Spinal cord (tissue), 10 donors: ENCODE results near the gene PLXNA3. TPM values are rescaled to one million over a fixed set of nuclear protein-coding genes. Genes with fewer than 3 reads are reported as not detected.

ENCODE experiments used
- DNase-seq, 6 donors: peaks; one replicate each; pipeline versions ENCODE4 v3.0.0 to v3.0.0-alpha.2; 2013 to 2015; ENCODE audit warnings: low spot score in 6 of 6, low read depth in 4 of 6
- H3K27ac ChIP-seq: one replicate; pipeline ENCODE4 v1.5.1; 2013; ENCODE audit warnings: low read depth, low read length, control low read depth
- H3K27me3 ChIP-seq: one replicate; pipeline ENCODE4 v1.6.1; 2013; ENCODE audit warnings: low read length; ENCODE audit not compliant: control insufficient read depth, insufficient read depth
- H3K36me3 ChIP-seq: one replicate; pipeline ENCODE4 v1.6.1; 2013; ENCODE audit warnings: low read length; ENCODE audit not compliant: control insufficient read depth, insufficient read depth
- H3K4me1 ChIP-seq: one replicate; pipeline ENCODE4 v1.6.1; 2013; ENCODE audit warnings: low read length; ENCODE audit not compliant: control insufficient read depth, insufficient read depth
- H3K4me3 ChIP-seq: one replicate; pipeline ENCODE4 v1.5.1; 2013; ENCODE audit warnings: low read depth, low read length, control low read depth
- H3K9me3 ChIP-seq: one replicate; pipeline ENCODE4 v1.6.1; 2013; ENCODE audit warnings: low read length; ENCODE audit not compliant: control insufficient read depth, insufficient read depth
- WGBS: methylation state at CpG from one replicate; pipeline ENCODE4 v1.1.5; 2013; ENCODE audit warnings: missing lambda C conversion rate; ENCODE audit not compliant: insufficient coverage; 5-methylcytosine and 5-hydroxymethylcytosine counted together
- long read RNA-seq, 4 donors: transcript quantifications; one replicate each; lab custom pipeline, GENCODE V29; 2026
- polyA plus RNA-seq, 2 donors: library from polyadenylated mRNA; unstranded; fragments of 120-200 nt; gene quantifications; one replicate each; pipeline ENCODE4 v1.2.1, GENCODE V29; 2013; ENCODE audit not compliant: insufficient read length in 2 of 2
- total RNA-seq, 2 donors: library from RNA; depleted of rRNA in 1 of 2; stranded (reverse); fragments of 120-200 nt in 1 of 2; fragments of >200 nt in 1 of 2; gene quantifications; one replicate each; pipeline versions ENCODE4 v1.2.3 to v1.2.4, GENCODE V29; 2013 to 2014
- donor health status: healthy.

PLXNA3 gene
- total RNA-seq (10 to 100 TPM; 13.3 to 22.5 TPM), polyA plus RNA-seq (100 to 1,000 TPM in 1 of 2 donors, 10 to 100 TPM in 1; 95.0 to 127 TPM)
- long read RNA-seq, donor 1, partial matches to known transcripts, result 25 of 27 reads
- long read RNA-seq, donor 1, other reads (novel, unspliced or antisense), result 0 of 27 reads
- long read RNA-seq, donor 2, partial matches to known transcripts, result 0 of 3 reads
- long read RNA-seq, donor 2, other reads (novel, unspliced or antisense), result 0 of 3 reads
- long read RNA-seq, donor 3, partial matches to known transcripts, result 9 of 72 reads
- long read RNA-seq, donor 3, other reads (novel, unspliced or antisense), result 59 of 72 reads
- long read RNA-seq, donor 4, full-length matches to known transcripts, result 2 of 8 reads
- long read RNA-seq, donor 4, partial matches to known transcripts, result 6 of 8 reads
- long read RNA-seq, donor 4, other reads (novel, unspliced or antisense), result 0 of 8 reads

- WGBS, result 19% methylated on average over 87 of the region's 88 CpGs
- Histone ChIP-seq H3K27me3 (no peaks in the 10 kb centered on the region), H3K36me3 (peaks cover 33% of the 10 kb centered on the region), H3K9me3 (no peaks in the 10 kb centered on the region), H3K4me3 (peak within 1 kb of the TSS; percentile 67), H3K4me1 (peaks cover 32% of the 10 kb centered on the region), H3K27ac (peak within 1 kb of the TSS; percentile 33)
- DNase-seq, result peak in 2 of 6 donors; percentile 58 to 74
Measured at GRCh38 chrX:154458116-154458953, at the start of gene PLXNA3. PLXNA3 (plus strand) TSS chrX:154458281; CDS start chrX:154460184, 1,903 bp downstream.

DNA sequence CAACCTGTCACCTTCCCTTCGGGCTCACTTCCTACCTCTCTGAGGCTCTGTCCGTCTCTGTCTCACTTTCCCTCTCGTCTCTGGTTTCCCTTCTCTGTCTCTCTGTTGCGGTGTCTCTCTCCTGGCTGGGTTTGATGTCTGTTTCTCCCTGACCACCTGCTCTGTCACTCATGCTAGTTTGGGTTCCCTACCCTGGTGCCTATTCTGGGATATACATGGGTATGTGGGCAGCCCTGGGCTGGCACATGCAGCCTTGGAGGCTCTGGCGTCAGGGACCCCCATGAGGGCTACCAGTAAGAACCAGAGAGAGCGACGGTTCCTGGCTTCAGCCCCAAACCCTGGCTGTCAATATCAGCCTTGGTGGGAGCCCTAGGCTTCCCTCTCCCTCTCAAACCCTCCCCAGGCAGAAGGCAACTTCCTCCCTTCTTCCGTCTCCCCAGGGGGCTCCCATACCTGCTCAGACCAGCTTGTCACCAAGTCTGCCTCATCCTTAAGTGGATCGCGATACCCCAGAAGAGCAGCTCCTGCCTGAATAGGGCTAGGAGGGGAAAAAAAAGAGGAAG, 49.3 kb upstream of the PLXNA3 start:
- Histone ChIP-seq H3K4me1 (peaks cover 9% of the 10 kb centered on the region), H3K27ac (no peak overlapping the region), H3K27me3 (no peaks in the 10 kb centered on the region), H3K36me3 (peaks cover 8% of the 10 kb centered on the region), H3K9me3 (no peaks in the 10 kb centered on the region), H3K4me3 (peak overlapping the region; percentile 5)
- DNase-seq, result no peak
- WGBS, result 73% methylated on average over 6 of the region's 10 CpGs

- Histone ChIP-seq H3K27me3 (no peaks in the 10 kb centered on the region), H3K36me3 (peaks cover 13% of the 10 kb centered on the region), H3K4me1 (peaks cover 9% of the 10 kb centered on the region), H3K4me3 (peak within 1 kb of the TSS; percentile 12), H3K9me3 (no peaks in the 10 kb centered on the region), H3K27ac (peak within 1 kb of the TSS; percentile 52)
- peak in 1 of 6 donors; percentile 26 for DNase-seq
- 52% methylated on average over 26 of the region's 26 CpGs for WGBS
Measured at GRCh38 chrX:154409222-154409871, 48.7 kb upstream of the PLXNA3 start, which contains the start of gene DNASE1L1. DNASE1L1 (minus strand) TSS chrX:154409254; CDS start chrX:154405568, 3,686 bp downstream.

GRCh38 chrX:154411981-154412340, 46.1 kb upstream of the PLXNA3 start:
- peaks cover 16% of the 10 kb centered on the region for H3K36me3 ChIP-seq
- peak overlapping the region; percentile 60 for H3K4me3 ChIP-seq
- DNase-seq, result peak in 2 of 6 donors; percentile 82 to 86
- H3K27me3 ChIP-seq, result no peaks in the 10 kb centered on the region
- peak overlapping the region; percentile 57 for H3K27ac ChIP-seq
- 42% methylated on average over 25 of the region's 29 CpGs for WGBS
- H3K9me3 ChIP-seq, result no peaks in the 10 kb centered on the region
- peaks cover 9% of the 10 kb centered on the region for H3K4me1 ChIP-seq

- WGBS, result 69% methylated on average over 3 of the region's 4 CpGs
- H3K36me3 ChIP-seq, result peaks cover 16% of the 10 kb centered on the region
- peak overlapping the region; percentile 60 for H3K4me3 ChIP-seq
- H3K4me1 ChIP-seq, result peaks cover 9% of the 10 kb centered on the region
- no peak for DNase-seq
- H3K27ac ChIP-seq, result peak overlapping the region; percentile 57
- H3K27me3 ChIP-seq, result no peaks in the 10 kb centered on the region
- no peaks in the 10 kb centered on the region for H3K9me3 ChIP-seq
Measured at GRCh38 chrX:154412468-154412867, 45.6 kb upstream of the PLXNA3 start.

DNA sequence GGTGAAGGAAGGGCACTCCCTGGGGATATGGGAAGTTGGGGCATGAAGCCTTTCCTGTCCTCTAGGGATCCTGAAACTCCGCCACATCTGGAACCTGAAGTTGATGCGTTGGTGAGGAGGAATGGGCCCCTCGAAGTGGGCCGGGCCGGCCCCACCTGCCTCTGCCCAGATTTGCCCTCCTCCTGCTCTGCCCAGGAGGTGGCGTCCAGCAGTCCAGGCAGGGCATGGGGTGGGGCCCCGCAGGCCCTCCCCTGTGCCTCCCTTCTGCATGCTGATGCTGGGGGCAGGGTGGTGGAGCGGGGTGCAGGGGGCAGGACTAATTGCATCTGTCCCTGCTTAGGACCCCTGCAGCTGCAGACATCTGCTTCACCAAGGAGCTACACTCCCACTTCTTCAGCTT, 44.9 kb upstream of the PLXNA3 start:
- no peak overlapping the region for H3K27ac ChIP-seq
- H3K36me3 ChIP-seq, result peaks cover 16% of the 10 kb centered on the region
- peaks cover 9% of the 10 kb centered on the region for H3K4me1 ChIP-seq
- no peak overlapping the region for H3K4me3 ChIP-seq
- no peaks in the 10 kb centered on the region for H3K27me3 ChIP-seq
- WGBS, result 79% methylated on average over 8 of the region's 8 CpGs
- DNase-seq, result no peak
- no peaks in the 10 kb centered on the region for H3K9me3 ChIP-seq

- peaks cover 15% of the 10 kb centered on the region for H3K4me1 ChIP-seq
- H3K9me3 ChIP-seq, result no peaks in the 10 kb centered on the region
- H3K4me3 ChIP-seq, result no peak overlapping the region
- peaks cover 47% of the 10 kb centered on the region for H3K36me3 ChIP-seq
- WGBS, result 57% methylated on average over 6 of the region's 7 CpGs
- H3K27ac ChIP-seq, result no peak overlapping the region
- peak in 1 of 6 donors; percentile 42 for DNase-seq
- no peaks in the 10 kb centered on the region for H3K27me3 ChIP-seq
Measured at GRCh38 chrX:154417157-154417556, 40.9 kb upstream of the PLXNA3 start.

DNA sequence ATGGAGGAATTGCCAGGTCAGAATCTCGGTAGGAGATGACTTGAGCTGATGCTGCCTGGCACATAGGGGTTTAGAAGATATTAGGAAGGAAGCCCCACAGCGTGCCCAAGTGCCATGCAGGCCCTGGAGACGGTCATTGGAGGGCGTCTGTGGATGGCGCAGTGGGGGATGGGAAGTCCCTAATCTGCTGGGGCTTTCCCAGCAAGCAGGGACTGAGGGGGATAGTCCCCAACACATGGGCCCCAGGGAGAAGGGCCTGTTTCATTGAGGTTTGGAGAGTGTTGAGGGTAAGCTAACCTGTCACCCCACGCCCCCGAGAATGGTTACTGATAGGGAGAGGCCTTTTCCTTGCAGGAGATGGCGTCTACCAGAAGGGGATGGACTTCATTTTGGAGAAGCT, 38.9 kb upstream of the PLXNA3 start:
- H3K4me3 ChIP-seq, result no peak overlapping the region
- 76% methylated on average over 8 of the region's 8 CpGs for whole genome bisulfite sequencing
- no peaks in the 10 kb centered on the region for H3K9me3 ChIP-seq
- no peak for DNase-seq
- H3K27ac ChIP-seq, result no peak overlapping the region
- peaks cover 8% of the 10 kb centered on the region for H3K4me1 ChIP-seq
- peaks cover 35% of the 10 kb centered on the region for H3K36me3 ChIP-seq
- H3K27me3 ChIP-seq, result no peaks in the 10 kb centered on the region
